ENCODE measurements around the gene HBE1. TPM values are rescaled to one million over a fixed set of nuclear protein-coding genes. Genes with fewer than 3 reads are reported as not detected.

The HBE1 gene
- total RNA-seq, 1 experiment from 2014 or later = 1.2 TPM

Other genes with a start within 250 kb of the HBE1 start
- not detected in 2 replicates for gene OR52J3, start 223.4 kb downstream of the HBE1 start, total RNA-seq (2014; rRNA removed; shearing (Covaris generic))
- gene OR52E2, start 210.3 kb downstream of the HBE1 start, total RNA-seq (2014; rRNA removed; shearing (Covaris generic)) = not detected in 2 replicates
- gene OR52E1, start 200.4 kb downstream of the HBE1 start, total RNA-seq (2014; rRNA removed; shearing (Covaris generic)) = not detected in 2 replicates
- not detected in 2 replicates for gene OR52A5, start 131.6 kb downstream of the HBE1 start, total RNA-seq (2014; rRNA removed; shearing (Covaris generic))
- gene OR52A1, start 115.2 kb downstream of the HBE1 start, total RNA-seq (2014; rRNA removed; shearing (Covaris generic)) = not detected in 2 replicates
- not detected in 2 replicates for gene OR51V1, start 69.3 kb downstream of the HBE1 start, total RNA-seq (2014; rRNA removed; shearing (Covaris generic))
- gene HBB, start 42.9 kb downstream of the HBE1 start, total RNA-seq (2014; rRNA removed; shearing (Covaris generic)) = not detected in 2 replicates
- not detected in 2 replicates for gene HBD, start 35.5 kb downstream of the HBE1 start, total RNA-seq (2014; rRNA removed; shearing (Covaris generic))
- gene HBG1, start 20.1 kb downstream of the HBE1 start, total RNA-seq (2014; rRNA removed; shearing (Covaris generic)) = not detected in 2 replicates
- not detected in 2 replicates for gene HBG2, start 15.2 kb downstream of the HBE1 start, total RNA-seq (2014; rRNA removed; shearing (Covaris generic))
- not detected in 2 replicates for gene OR51B4, start 32.0 kb upstream of the HBE1 start, total RNA-seq (2014; rRNA removed; shearing (Covaris generic))
- not detected in 2 replicates for gene OR51B2, start 54.4 kb upstream of the HBE1 start, total RNA-seq (2014; rRNA removed; shearing (Covaris generic))
- gene OR51B5, start 73.6 kb upstream of the HBE1 start, total RNA-seq (2014; rRNA removed; shearing (Covaris generic)) = 0.35 TPM in 1 of 2 replicates, not detected in the other
- not detected in 2 replicates for gene OR51B6, start 81.6 kb upstream of the HBE1 start, total RNA-seq (2014; rRNA removed; shearing (Covaris generic))
- gene OR51M1, start 113.9 kb upstream of the HBE1 start, total RNA-seq (2014; rRNA removed; shearing (Covaris generic)) = not detected in 2 replicates
- gene OR51Q1, start 152.2 kb upstream of the HBE1 start, total RNA-seq (2014; rRNA removed; shearing (Covaris generic)) = not detected in 2 replicates
- not detected in 2 replicates for gene OR51I1, start 171.6 kb upstream of the HBE1 start, total RNA-seq (2014; rRNA removed; shearing (Covaris generic))
- gene OR51I2, start 179.4 kb upstream of the HBE1 start, total RNA-seq (2014; rRNA removed; shearing (Covaris generic)) = not detected in 2 replicates
- gene OR52D1, start 218.7 kb upstream of the HBE1 start, total RNA-seq (2014; rRNA removed; shearing (Covaris generic)) = not detected in 2 replicates
- not detected in 2 replicates for gene UBQLN3, start 240.0 kb upstream of the HBE1 start, total RNA-seq (2014; rRNA removed; shearing (Covaris generic))
- gene UBQLNL, start 246.8 kb upstream of the HBE1 start, total RNA-seq (2014; rRNA removed; shearing (Covaris generic)) = not detected in 2 replicates

Measured in NCI-H460 (cell line).